ENCODE results near the gene ICAM5. TPM values are rescaled to one million over a fixed set of nuclear protein-coding genes. Genes with fewer than 3 reads are reported as not detected.
"Not testable (repeated sequence)": the region's sequence is repeated elsewhere in the genome, so short reads cannot be mapped to it uniquely, and the experiment has no call there.

Gene ICAM5
- total RNA-seq, 1 donor from 2014 or later = 0.49 TPM

GRCh38 chr19:10318807-10319682 is 29.3 kb downstream of the ICAM5 start:
- no peak for DNase-seq (ENCODE audit: low spot score)

DNA sequence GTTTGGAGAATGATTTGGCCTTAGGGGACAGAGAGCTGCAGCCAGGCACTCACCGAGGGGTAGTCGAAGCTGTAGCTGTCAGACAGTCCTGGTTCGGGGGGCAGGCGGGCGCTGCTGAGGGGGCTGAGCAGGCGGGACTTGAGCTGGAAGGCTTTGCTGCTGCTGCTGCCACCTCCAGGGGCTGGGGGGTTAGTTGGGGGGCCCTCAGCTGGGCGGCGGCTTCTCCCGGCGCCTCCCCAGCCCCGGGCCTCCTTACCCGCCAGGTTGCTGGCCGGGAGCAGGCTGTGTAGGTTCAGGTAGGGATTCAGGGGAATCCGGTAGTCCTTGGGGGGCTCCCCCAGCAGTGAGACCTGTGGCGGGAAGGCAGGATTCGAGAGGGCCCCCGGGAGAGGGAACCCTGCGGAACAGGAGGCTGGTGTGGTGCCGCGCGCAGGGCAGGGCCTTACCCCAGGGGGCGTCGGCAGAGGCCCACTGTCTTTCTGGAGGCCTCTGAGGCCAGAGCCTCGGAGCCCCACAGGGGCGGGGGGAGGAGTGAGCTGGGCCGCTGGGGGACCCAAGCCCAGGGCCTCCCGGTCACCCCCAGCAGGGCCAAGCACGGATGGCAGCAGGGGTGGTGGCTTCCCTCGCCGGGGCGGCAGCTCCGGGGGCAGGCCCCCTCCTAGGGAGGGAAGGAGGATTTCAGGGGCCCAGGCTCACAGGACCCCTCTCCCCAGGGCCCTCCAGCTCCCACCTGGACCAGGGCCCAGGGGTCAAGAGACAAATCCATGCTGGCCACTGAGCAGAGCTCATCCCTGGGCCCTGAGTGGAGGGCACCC is 31.1 kb downstream of the ICAM5 start:
- DNase-seq (ENCODE audit: low spot score) = no peak

DNA sequence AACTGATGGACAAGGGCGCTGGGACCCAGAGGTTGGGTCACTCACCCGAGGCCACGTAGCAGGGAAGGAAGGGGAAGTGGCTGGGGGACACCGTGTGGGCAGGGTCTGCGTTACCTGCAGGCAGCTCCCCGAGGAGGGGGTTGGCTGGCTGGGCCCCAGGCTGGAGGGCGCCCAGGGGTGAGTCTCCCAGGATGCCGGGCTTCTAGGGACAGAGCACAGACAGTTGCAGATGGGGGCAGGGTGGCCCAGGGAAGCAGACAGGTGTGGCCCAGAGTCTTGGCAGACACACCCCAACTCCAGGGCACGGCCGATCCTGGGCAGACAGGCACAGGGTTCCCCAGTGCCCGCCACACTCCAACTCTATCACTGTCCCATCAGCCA is 31.7 kb downstream of the ICAM5 start:
- no peak for DNase-seq (ENCODE audit: low spot score)

DNA sequence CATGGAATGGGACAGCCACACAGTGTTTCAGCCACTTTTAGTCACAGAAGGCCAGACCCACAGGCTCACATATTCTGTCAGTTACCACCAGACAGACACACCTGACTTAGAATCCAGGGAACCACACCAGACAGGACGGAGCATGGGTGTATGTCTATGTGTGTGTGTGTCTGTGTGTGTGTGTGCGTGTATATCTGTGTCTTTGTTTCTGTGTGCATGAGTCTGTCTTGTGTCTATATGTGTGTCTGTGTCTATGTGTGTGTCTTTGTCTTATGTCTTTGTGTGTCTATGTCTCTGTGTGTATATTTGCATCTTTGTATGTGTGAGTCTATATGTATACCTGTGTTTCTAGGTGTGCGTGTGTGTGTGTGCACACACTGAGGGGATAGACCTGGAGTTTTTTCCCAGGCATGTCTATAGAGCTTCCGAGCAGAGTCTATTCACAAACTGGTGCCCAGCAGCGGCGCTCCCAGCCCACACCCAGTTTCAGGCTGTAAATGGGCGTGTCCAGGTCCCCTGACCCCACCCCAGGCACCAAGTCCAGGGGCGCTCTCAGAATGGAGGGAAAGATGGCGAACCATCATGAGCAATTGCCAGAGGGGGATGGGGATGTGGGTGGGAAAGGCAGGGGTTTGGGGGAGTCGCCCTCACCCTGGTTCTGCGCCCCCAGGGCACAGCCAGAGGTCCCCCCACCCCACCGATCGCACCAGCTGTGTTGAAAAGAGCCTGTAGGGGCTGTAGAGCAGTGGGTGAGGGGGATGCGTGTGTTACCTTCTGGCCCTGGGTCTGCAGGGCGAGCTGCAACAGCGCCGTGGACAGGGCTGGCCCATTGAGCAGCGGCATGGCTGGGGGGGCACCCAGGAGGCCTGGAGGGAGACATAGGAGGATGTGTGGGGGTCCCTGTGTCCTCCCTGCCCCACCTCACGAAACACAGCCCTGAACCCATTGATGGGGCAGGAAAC is 32.4 kb downstream of the ICAM5 start:
- DNase-seq (ENCODE audit: low spot score) = no peak

DNA sequence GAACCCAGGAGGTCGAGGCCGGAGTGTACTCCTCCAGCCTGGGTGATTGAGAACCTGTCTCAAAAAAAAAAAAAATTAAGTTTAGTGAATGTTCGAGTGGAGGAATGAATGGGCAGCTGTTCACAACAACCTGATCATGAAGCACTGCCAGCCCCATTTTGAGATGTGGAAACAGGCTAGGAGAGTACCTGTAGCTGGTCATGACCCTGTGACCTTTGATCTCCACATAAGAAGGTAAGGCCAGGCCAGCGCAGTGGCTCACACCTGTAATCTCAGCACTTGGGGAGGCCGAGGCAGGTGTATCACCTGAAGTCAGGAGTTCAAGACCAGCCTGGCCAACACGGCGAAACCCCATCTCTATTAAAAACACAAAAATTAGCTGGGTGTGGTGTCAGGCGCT is 36.0 kb downstream of the ICAM5 start:
- no peak for DNase-seq (ENCODE audit: low spot score)

GRCh38 chr19:10327793-10328192 is 38.0 kb downstream of the ICAM5 start:
- no peak for DNase-seq (ENCODE audit: low spot score)

DNA sequence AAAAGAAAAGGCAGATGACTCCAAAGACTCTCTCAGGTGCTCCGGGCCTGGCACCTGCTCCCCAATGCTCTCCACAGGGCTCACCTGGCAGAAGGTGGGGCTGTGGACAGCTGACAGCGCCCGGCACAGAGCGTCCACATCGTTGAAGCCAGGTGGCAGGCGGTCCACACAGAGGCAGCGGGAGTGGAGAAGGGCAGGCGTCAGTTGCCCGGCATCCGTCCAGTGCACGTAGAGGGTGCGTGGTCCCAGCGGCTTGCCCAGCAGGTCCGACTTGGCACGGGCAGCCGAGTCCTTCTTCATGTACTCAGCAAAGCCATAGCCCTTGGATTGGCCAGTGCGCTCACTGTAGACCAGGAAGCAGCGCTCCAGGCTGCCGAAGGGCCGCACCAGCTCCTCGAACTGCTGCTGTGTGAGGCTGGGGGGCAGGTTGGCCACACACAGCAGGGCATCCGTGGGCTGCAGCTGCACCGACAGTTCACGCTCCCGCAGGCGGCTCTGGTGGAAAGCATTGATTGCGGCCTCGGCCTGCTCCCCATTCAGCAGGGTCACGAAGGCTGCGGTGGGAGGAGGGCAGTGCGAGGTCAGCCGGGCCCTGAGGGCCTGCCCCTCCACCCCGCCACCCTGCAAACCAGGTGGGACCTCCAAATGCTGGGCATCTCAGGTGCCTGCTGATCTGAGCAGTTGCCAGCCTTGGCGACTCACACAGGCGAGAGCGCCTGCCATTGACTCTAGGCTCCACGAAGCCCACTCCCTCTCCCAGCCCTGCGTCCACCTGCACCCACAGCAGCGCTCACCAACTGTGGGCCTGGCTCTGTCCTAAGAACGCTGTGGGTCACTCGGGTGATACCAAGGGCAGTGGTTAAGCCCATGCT is 39.0 kb downstream of the ICAM5 start:
- no peak for DNase-seq (ENCODE audit: low spot score)

- no peak for DNase-seq (ENCODE audit: low spot score)
These were observed 39.8 kb downstream of the ICAM5 start for GRCh38 chr19:10329555-10329954.

DNA sequence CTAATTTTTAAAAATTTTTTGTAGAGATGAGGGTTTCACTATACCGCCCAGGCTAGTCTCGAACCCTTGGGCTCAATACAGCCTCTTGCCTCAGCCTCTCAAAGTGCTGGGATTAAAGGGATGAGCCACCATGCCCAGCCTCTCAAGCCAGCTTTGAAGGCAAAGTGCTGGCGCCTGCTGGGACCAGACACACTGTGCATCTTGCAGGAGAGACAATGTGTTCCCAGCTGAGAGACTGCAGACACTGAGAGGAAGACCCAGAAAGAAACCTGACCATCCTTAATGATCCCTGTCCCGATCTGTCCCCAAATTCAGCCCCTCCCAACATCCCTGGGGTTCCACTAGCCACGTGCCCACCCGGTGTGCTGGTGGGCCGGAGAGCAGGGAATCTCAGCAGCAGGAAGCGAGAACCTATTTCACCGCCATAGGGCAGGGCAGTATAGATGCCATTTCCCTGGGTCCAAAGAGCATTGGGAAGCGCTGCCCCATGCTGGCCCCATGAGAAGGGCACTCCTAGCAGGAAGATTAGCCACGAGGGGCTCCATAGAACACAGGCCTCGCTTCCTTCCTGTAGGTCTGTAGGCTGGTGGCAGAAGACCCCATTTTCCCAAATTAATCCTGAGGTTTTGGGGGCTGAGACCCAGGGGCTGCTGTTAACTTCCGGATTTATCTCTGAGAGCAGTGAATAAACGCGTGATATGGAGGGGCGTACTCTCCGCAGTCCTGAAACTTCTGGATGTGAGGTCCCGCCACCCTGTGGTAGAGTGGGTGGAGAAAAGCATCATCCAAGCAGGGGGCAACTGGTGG is 42.6 kb downstream of the ICAM5 start:
- DNase-seq (ENCODE audit: low spot score) = no peak

DNA sequence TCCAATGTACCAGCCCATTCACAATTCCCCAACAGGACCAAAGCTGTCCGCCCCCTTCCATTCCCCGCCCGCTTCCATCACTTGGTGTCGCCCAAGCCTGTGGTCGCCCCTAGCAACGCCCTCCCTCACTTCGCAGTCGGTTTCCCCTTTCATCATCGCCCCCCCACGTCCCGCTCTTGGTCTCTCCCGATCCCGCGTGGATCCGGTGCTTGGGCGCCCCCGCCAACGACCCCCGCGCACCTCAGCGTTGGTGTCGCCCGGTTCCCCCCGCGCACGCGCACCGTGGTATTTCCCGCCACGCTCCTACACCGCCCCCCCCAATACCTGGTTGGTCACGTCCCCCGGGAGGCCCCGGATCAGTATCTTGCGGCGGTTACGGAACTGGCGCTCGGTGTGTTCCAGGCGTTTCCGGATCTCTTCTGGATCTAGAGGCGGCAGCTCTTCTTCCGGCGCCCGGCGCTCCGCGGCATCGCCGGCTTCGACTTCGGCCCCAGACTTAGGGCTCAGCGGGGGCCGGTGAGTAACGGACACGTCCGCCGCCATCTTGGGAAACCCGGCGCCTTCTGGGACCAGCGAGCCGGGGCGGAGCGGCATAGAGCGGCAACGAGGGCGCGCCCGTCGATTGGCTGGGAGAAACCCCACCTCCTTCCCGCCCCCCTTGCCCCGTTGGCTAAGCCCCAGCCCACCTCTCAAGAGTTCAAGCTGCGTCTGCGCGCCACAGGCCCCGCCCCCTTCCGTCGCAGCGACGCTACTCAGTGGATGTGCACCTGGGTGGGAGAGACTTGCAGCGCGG is 43.4 kb downstream of the ICAM5 start, which contains the start of gene RAVER1:
Gene RAVER1, minus strand, starts transcription at position 565 of the 793 bp plus-strand sequence. Its CDS starts 22 bp downstream, at position 543.
- DNase-seq (ENCODE audit: low spot score) = peak; percentile 98

- DNase-seq (ENCODE audit: low spot score) = no peak
These were observed 44.2 kb downstream of the ICAM5 start for GRCh38 chr19:10333758-10334587.

GRCh38 chr19:10334588-10335351 is 45.0 kb downstream of the ICAM5 start:
- peak; percentile 94 for DNase-seq (ENCODE audit: low spot score)

DNA sequence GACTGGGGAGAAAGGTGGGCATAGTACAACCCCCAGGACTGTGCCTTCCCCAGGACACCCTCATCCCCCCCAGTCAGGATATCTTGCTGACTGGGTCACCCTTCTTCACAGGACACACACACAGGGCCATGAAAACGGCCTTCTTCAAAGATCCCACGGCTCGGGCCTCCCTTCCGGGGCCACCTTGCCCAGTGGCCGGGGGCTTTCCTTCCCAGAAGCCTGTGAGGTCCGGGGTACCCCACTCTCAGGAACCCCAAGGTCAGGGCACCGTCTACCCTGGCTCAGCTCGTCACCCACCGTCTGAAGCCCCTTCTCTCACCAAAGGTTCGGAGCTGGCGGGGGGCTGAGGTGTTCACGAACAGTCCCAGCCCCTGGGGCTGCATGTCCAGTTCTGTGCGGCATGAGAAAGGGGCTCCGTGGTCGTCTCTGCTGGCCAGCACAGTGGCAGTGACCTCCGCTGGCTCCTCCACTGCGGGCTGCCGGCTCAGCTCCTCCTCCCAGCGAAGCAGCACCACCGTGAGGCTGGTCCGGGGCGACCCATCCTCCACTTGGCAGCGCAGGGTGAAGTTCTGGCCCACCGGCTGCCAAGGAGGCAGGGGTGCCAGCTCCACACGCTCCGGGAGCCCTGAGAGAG is 45.7 kb downstream of the ICAM5 start:
- DNase-seq (ENCODE audit: low spot score) = no peak

DNA sequence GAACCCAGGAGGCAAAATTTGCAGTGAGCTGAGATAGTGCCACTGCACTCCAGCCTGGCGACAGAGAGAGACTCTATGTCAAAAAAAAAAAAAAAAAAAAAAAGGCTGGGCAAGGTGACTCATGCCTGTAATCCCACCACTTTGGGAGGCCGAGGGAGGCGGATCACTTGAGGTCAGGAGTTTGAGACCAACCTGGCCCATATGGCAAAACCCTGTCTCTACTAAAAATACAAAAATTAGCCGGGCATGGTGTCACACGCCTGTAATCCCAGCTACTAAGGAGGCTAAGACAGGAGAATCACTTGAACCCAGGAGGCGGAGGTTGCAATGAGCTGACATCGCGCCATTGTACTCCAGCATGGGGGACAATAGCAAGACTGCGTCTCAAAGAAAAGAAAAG is 47.0 kb downstream of the ICAM5 start:
- not testable (repeated sequence) for DNase-seq (ENCODE audit: low spot score)

- no peak for DNase-seq (ENCODE audit: low spot score)
These were observed 49.2 kb downstream of the ICAM5 start for GRCh38 chr19:10338940-10339339.

DNA sequence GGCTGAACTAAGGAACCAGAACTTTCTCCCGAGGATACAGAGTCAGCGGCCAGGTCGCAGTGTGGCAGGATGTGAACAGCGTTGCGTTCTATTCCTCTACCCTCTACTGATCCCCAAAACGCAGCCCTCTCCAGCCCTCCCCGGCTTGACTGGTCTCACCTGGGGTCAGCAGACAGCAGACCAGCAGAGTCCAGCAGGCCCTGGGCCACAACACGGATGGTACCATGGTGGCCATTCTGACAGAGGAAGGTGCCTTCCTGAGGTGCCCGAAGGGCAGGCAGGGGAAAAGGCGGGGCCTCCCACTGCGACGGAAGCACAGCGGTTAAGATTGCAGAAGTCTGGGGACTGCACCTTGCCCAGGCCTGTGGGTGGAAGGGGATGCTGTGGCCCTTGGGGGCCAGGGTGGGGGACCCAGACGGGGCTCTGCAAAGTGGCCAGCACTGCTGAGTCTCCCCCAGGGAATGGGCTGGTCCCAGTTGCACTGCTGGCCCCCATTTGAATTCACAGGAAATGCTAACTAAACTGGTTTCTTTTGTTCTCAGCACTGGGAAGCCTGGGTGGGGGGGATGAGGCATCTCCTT is 49.7 kb downstream of the ICAM5 start, which contains the start of gene ICAM3:
Gene ICAM3, minus strand, starts transcription at position 245 of the 581 bp plus-strand sequence. Its CDS starts 10 bp downstream, at position 235.
- DNase-seq (ENCODE audit: low spot score) = no peak
